H1 (cell line): ENCODE measurements around the gene GRK5. TPM values are rescaled to one million over a fixed set of nuclear protein-coding genes. Genes with fewer than 3 reads are reported as not detected.

Source experiments
- ATF2 ChIP-seq: IDR thresholded peaks from 2 replicates; pipeline ENCODE4 v1.6.1; 2012; ENCODE audit warnings: low read length, inconsistent platforms
- HDAC6 ChIP-seq: IDR thresholded peaks from one replicate; pipeline ENCODE4 v1.7.1; 2012; ENCODE audit warnings: low read depth, mild to moderate bottlenecking, inconsistent platforms, low read length, moderate library complexity
- KDM4A ChIP-seq: IDR thresholded peaks from one replicate; pipeline ENCODE4 v1.7.1; 2012; ENCODE audit warnings: low read depth, mild to moderate bottlenecking, moderate library complexity, low read length, inconsistent platforms; ENCODE audit not compliant: severe bottlenecking
- NRF1 ChIP-seq: IDR thresholded peaks from 2 replicates; pipeline ENCODE4 v1.6.1; 2011; ENCODE audit warnings: mild to moderate bottlenecking, low read depth, low read length, improper control_type of control experiment
- RAD21 ChIP-seq, 2 experiments: IDR thresholded peaks in 1 of 2; conservative IDR thresholded peaks in 1 of 2; 2 replicates each; pipeline ENCODE4 v1.6.1; 2011; ENCODE audit warnings: low read depth in 2 of 2, low read length in 2 of 2, improper control_type of control experiment in 1 of 2, inconsistent platforms in 1 of 2, mild to moderate bottlenecking in 1 of 2, moderate library complexity in 1 of 2
- TEAD4 ChIP-seq: IDR thresholded peaks from 2 replicates; pipeline ENCODE4 v1.6.1; 2012; ENCODE audit warnings: low read depth, low read length, inconsistent platforms, mixed read lengths
- ZNF274 ChIP-seq: IDR thresholded peaks from 2 replicates; pipeline ENCODE4 v1.7.0; 2012; ENCODE audit warnings: low read length, borderline replicate concordance; ENCODE audit errors: extremely low read depth
- polyA plus RNA-seq, 7 experiments: library from polyadenylated mRNA; depleted of rRNA in 3 of 7; stranded (reverse) in 5 of 7; unstranded in 2 of 7; fragments of >200 nt in 5 of 7; fragments of 200-250 nt in 2 of 7; gene quantifications; 1 replicate in 5 of 7; 2 replicates in 1 of 7; 4 replicates in 1 of 7; pipeline versions ENCODE4 v1.2.1 to v1.2.3, GENCODE V29; 2011 to 2013; ENCODE audit warnings: missing spikeins in 2 of 7, mixed read lengths in 2 of 7
- total RNA-seq: library from RNA; stranded (reverse); fragmentation: NEBNext Ultra II Directional; extraction: Animal tissue kit (Norgen Biotek cat#: 25700); gene quantifications from 2 replicates; pipeline ENCODE4 v1.2.1, GENCODE V29; 2021

The GRK5 gene
- total and polyA plus RNA-seq, 2 of the 8 experiments (the other 6 are each of a cell fraction or from before 2014, with no cell fraction given) = 0.54 to 2.5 TPM

- no peak for TF ChIP-seq NRF1
- no peak for TF ChIP-seq HDAC6
- no peak for TF ChIP-seq RAD21 (IDR thresholded peaks at IDR 0.05 in 1 of 2, conservative IDR thresholded peaks at IDR 0.05 in 1 of 2; ENCODE audit: low read depth in 2 of 2, low read length in 2 of 2)
- TF ChIP-seq TEAD4 = no peak
- peak; percentile 42 for TF ChIP-seq KDM4A
- no peak for TF ChIP-seq ATF2
- no peak for TF ChIP-seq ZNF274
These were observed 41.9 kb upstream of the GRK5 start, which contains the start of gene SFXN4 (continued) for GRCh38 chr10:119165171-119166117.
